GM12865 (cell line): ENCODE results near the gene CISD1.

ENCODE experiments used
- DNase-seq: peaks from one replicate; pipeline ENCODE4 v3.0.0; 2010; ENCODE audit warnings: low read depth
- H3K4me3 ChIP-seq: 2 replicates; pipeline ENCODE4 v1.5.1; 2011; ENCODE audit warnings: mild to moderate bottlenecking, low read depth, low read length, control low read depth
- CTCF ChIP-seq: IDR thresholded peaks from 2 replicates; pipeline ENCODE4 v1.5.1; 2011; ENCODE audit warnings: low read length, control low read depth, low read depth, inconsistent platforms; ENCODE audit not compliant: insufficient read depth; ENCODE audit errors: missing control alignments

The CISD1 gene

DNA sequence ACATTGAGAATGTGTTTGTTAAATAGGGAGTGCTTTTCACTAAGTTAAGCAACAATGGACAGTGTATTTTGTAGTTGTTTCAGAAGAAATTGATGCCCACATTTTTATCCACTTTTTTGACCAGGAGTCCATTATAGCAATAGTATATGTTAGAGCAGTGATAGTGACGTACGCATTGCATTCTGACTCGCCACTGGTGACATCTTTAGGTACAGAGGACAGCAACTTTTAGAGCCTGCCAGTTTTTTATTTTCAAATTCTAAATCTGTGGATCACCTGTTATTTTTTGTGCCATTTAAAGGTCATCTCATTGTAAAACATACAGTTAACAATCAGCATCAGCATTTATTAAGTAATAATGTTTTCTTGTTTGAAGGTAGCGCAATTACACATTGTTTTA lies 67.3 kb downstream of the CISD1 start:
- TF ChIP-seq CTCF, result no peak
- no peak for DNase-seq
- H3K4me3 ChIP-seq, result peak overlapping the region; percentile 78
